KMS-11 (cell line): ENCODE data around the gene MGAT4B.
A peak's percentile ranks its signal among the peaks of the same experiment; 100 is the strongest.

Source experiments
- H2AFZ ChIP-seq: fragments of 200-600 bp; sonication (generic); 2 replicates; pipeline ENCODE4 v1.6.1; 2016; ENCODE audit warnings: antibody characterized with exemption, mixed run types, low read depth
- H3K27ac ChIP-seq: fragments of 200-600 bp; sonication (generic); 2 replicates; pipeline ENCODE4 v1.6.1; 2016; ENCODE audit warnings: mild to moderate bottlenecking, mixed run types
- H3K27me3 ChIP-seq: fragments of 200-600 bp; sonication (generic); 2 replicates; pipeline ENCODE4 v1.6.1; 2017; ENCODE audit warnings: mild to moderate bottlenecking, low read depth, mixed run types, moderate library complexity; ENCODE audit not compliant: insufficient read depth
- H3K36me3 ChIP-seq: fragments of 200-600 bp; sonication (generic); 2 replicates; pipeline ENCODE4 v1.6.1; 2017; ENCODE audit warnings: mild to moderate bottlenecking, mixed run types; ENCODE audit not compliant: insufficient read depth
- H3K4me1 ChIP-seq: fragments of 200-600 bp; sonication (generic); 2 replicates; pipeline ENCODE4 v1.6.1; 2016; ENCODE audit warnings: mild to moderate bottlenecking, low read depth, mixed run types; ENCODE audit not compliant: poor library complexity, severe bottlenecking
- H3K4me2 ChIP-seq: fragments of 200-600 bp; sonication (generic); 2 replicates; pipeline ENCODE4 v1.7.0; 2016; ENCODE audit warnings: mild to moderate bottlenecking, mixed run types
- H3K4me3 ChIP-seq: fragments of 200-600 bp; sonication (generic); IDR thresholded peaks from 2 replicates; pipeline ENCODE4 v1.6.1; 2017; ENCODE audit warnings: low read depth, low read length, mixed read lengths; ENCODE audit not compliant: insufficient read depth
- H3K79me2 ChIP-seq: fragments of 200-600 bp; sonication (generic); 2 replicates; pipeline ENCODE4 v1.6.1; 2016; ENCODE audit warnings: low read depth, mixed run types; ENCODE audit not compliant: insufficient read depth
- H3K9ac ChIP-seq: fragments of 200-600 bp; sonication (generic); 2 replicates; pipeline ENCODE4 v1.6.1; 2016; ENCODE audit warnings: mild to moderate bottlenecking, mixed run types
- H4K20me1 ChIP-seq: fragments of 200-600 bp; sonication (generic); 2 replicates; pipeline ENCODE4 v1.6.1; 2016; ENCODE audit warnings: mild to moderate bottlenecking, mixed run types; ENCODE audit not compliant: insufficient read depth
- TF ChIP-seq, protein P1 (sequence below): fragments of 200-600 bp; sonication (generic); conservative IDR thresholded peaks from 2 replicates; pipeline ENCODE4 v1.6.1; 2017; ENCODE audit warnings: low read depth, mild to moderate bottlenecking, antibody characterized with exemption, low read length, moderate library complexity, mixed read lengths

MGAT4B gene

GRCh38 chr5:179805529-179806249 is 977 bp downstream of the MGAT4B start:
- H3K4me2 ChIP-seq = peak overlapping the region; percentile 54; the same call in 1 of the 2 replicates
- no peak overlapping the region; the same call in 1 of the 2 replicates for H2AFZ ChIP-seq
- H3K4me1 ChIP-seq = peaks cover 6% of the 10 kb centered on the region
- H4K20me1 ChIP-seq = no peaks in the 10 kb centered on the region
- H3K79me2 ChIP-seq = peaks cover 18% of the 10 kb centered on the region; the same call in 1 of the 2 replicates
- H3K27ac ChIP-seq = no peak overlapping the region
- H3K27me3 ChIP-seq = no peaks in the 10 kb centered on the region
- no peaks in the 10 kb centered on the region for H3K36me3 ChIP-seq
- no peak overlapping the region for H3K4me3 ChIP-seq
- H3K9ac ChIP-seq = peak overlapping the region; percentile 30; the same call in 1 of the 2 replicates
- TF ChIP-seq, protein P1, sequence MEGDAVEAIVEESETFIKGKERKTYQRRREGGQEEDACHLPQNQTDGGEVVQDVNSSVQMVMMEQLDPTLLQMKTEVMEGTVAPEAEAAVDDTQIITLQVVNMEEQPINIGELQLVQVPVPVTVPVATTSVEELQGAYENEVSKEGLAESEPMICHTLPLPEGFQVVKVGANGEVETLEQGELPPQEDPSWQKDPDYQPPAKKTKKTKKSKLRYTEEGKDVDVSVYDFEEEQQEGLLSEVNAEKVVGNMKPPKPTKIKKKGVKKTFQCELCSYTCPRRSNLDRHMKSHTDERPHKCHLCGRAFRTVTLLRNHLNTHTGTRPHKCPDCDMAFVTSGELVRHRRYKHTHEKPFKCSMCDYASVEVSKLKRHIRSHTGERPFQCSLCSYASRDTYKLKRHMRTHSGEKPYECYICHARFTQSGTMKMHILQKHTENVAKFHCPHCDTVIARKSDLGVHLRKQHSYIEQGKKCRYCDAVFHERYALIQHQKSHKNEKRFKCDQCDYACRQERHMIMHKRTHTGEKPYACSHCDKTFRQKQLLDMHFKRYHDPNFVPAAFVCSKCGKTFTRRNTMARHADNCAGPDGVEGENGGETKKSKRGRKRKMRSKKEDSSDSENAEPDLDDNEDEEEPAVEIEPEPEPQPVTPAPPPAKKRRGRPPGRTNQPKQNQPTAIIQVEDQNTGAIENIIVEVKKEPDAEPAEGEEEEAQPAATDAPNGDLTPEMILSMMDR = no peak

DNA sequence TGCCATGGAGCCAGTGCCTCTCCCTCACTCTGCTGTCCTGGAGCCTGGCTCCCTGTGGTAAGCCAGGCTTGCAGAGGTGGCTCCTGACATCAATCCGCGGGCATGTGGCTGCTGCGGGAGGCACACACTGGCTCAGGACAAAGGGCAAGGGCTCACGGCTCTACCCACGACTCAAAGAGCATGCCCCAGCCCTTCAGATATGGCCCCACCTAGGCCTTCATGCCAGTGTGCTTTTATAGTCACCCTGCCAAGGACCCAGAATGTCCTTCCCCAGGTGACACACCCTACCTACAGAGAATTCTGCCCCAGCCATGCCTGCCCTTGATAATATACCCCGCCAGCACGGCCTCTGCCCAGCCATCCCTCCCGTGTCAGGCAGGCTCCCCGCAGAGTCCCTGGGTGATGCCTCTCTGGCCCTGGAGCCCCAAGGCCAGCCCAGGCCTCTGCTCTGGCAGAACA is 1.6 kb downstream of the MGAT4B start:
- TF ChIP-seq, protein P1 = no peak
- H3K27me3 ChIP-seq = no peaks in the 10 kb centered on the region
- no peak overlapping the region for H3K4me3 ChIP-seq
- peaks cover 6% of the 10 kb centered on the region for H3K4me1 ChIP-seq
- peaks cover 18% of the 10 kb centered on the region; the same call in 1 of the 2 replicates for H3K79me2 ChIP-seq
- H3K36me3 ChIP-seq = no peaks in the 10 kb centered on the region
- H3K27ac ChIP-seq = no peak overlapping the region
- H3K9ac ChIP-seq = peak overlapping the region; percentile 30; the same call in 1 of the 2 replicates
- no peaks in the 10 kb centered on the region for H4K20me1 ChIP-seq
- H2AFZ ChIP-seq = no peak overlapping the region; the same call in 1 of the 2 replicates
- peak overlapping the region; percentile 54 for H3K4me2 ChIP-seq

GRCh38 chr5:179804555-179804947 is 2.1 kb downstream of the MGAT4B start:
- no peaks in the 10 kb centered on the region for H4K20me1 ChIP-seq
- H2AFZ ChIP-seq = no peak overlapping the region
- no peaks in the 10 kb centered on the region for H3K36me3 ChIP-seq
- no peak overlapping the region for H3K4me3 ChIP-seq
- no peaks in the 10 kb centered on the region for H3K27me3 ChIP-seq
- peak overlapping the region; percentile 30; the same call in 1 of the 2 replicates for H3K9ac ChIP-seq
- H3K4me2 ChIP-seq = peak overlapping the region; percentile 54
- peaks cover 18% of the 10 kb centered on the region; the same call in 1 of the 2 replicates for H3K79me2 ChIP-seq
- H3K27ac ChIP-seq = no peak overlapping the region
- peaks cover 6% of the 10 kb centered on the region for H3K4me1 ChIP-seq
- TF ChIP-seq, protein P1 = no peak

DNA sequence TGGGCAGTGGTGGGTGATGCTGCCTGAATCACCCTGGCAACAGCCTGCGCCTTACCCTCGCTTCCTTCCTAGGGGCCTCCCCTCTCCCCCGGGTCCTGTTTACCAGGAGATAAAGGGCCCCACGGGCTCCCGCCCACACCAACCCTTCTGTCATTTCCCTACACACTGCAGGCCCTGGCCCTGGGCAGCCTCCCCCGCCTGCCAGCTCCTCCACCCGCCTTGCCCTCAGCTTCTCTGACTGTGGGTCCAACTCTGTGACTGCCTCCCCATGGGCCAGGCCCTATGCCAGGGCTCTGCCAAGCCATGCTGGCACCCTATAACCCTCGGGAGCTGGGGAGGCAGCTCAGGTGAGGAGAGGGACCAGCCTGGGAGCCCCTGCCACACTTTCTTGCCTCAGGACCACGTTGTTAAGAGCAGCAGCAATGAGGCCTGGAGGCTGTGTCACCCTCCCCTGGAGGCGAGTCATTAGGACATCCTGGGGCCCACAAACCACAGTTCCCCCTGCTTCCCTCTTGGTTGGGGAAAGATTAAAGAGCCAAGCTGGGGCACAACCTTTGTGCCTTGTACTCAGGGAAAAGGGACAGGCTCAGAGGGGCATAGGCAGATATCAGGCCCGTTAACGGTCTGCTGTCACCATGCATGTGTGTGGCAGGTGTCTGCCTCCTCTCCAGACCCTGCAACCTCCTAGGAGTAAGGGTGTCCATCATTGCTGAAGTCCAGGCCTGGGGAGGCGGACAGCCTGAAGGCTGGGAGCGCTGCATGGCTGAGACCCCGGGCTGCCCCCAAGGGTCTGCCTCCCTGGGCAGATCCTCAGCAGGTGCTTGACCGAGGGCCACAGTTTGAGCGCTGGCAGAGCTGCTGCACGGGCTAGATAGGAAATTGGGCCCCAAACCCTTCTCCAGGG is 2.8 kb downstream of the MGAT4B start:
- Histone ChIP-seq H2AFZ (no peak overlapping the region), H3K79me2 (peaks cover 18% of the 10 kb centered on the region; the same call in 1 of the 2 replicates), H3K27me3 (no peaks in the 10 kb centered on the region), H3K4me1 (peaks cover 6% of the 10 kb centered on the region), H4K20me1 (no peaks in the 10 kb centered on the region), H3K9ac (no peak overlapping the region), H3K4me2 (no peak overlapping the region; the same call in 1 of the 2 replicates), H3K36me3 (no peaks in the 10 kb centered on the region), H3K27ac (no peak overlapping the region), H3K4me3 (no peak overlapping the region)
- TF ChIP-seq, protein P1 = no peak
